GM21717 (cell line): Measurements from ENCODE around the gene CCDC116.
"Not testable (repeated sequence)": the region's sequence is repeated elsewhere in the genome, so short reads cannot be mapped to it uniquely, and the experiment has no call there.

ENCODE experiments used
- ATAC-seq: cut with Tn5 transposase; IDR thresholded peaks from one replicate; pipeline ENCODE4 v1.9.1; 2021; ENCODE audit warnings: mild to moderate bottlenecking, moderate library complexity; ENCODE audit not compliant: unreplicated experiment

Gene CCDC116

GRCh38 chr22:21609556-21610157, 22.9 kb upstream of the CCDC116 start:
- not testable (repeated sequence) for ATAC-seq

GRCh38 chr22:21611210-21611977, 21.2 kb upstream of the CCDC116 start:
- ATAC-seq: no peak

- ATAC-seq: no peak
These were observed 19.7 kb upstream of the CCDC116 start for GRCh38 chr22:21612858-21613257.

GRCh38 chr22:21613553-21614233, 18.9 kb upstream of the CCDC116 start:
- no peak for ATAC-seq

GRCh38 chr22:21615731-21616130, 16.8 kb upstream of the CCDC116 start:
- ATAC-seq: no peak

GRCh38 chr22:21617337-21617736, 15.2 kb upstream of the CCDC116 start:
- not testable (repeated sequence) for ATAC-seq

GRCh38 chr22:21621025-21621424, 11.5 kb upstream of the CCDC116 start:
- ATAC-seq: no peak

GRCh38 chr22:21622011-21622918, 10.3 kb upstream of the CCDC116 start:
- ATAC-seq: no peak

- no peak for ATAC-seq
These were observed 9.5 kb upstream of the CCDC116 start for GRCh38 chr22:21622919-21623647.

- no peak for ATAC-seq
These were observed 9.0 kb upstream of the CCDC116 start for GRCh38 chr22:21623648-21623970.

GRCh38 chr22:21624120-21624879, 8.3 kb upstream of the CCDC116 start:
- no peak for ATAC-seq

- ATAC-seq: no peak
These were observed 7.4 kb upstream of the CCDC116 start for GRCh38 chr22:21624880-21625791.

- ATAC-seq: no peak
These were observed 6.4 kb upstream of the CCDC116 start for GRCh38 chr22:21626073-21626734.

- ATAC-seq: no peak
These were observed 5.7 kb upstream of the CCDC116 start for GRCh38 chr22:21626735-21627469.

GRCh38 chr22:21628386-21629254, 3.9 kb upstream of the CCDC116 start:
- ATAC-seq: no peak
